HCT116 (cell line): ENCODE data around the gene DBR1. TPM values are rescaled to one million over a fixed set of nuclear protein-coding genes. Genes with fewer than 3 reads are reported as not detected.

ENCODE experiments used
- ATAC-seq: fragments of 200-7000 bp; cut with Tn5 transposase; 2 replicates; pipeline ENCODE4 v1.9.1; 2020; ENCODE audit warnings: mild to moderate bottlenecking, moderate library complexity
- BruUV-seq: library from RNA; stranded (reverse); fragments of 400-500 nt; replicated peaks from 2 replicates; lab custom pipeline; 2021; lab: Mats Ljungman, UMichigan
- CTCF ChIA-PET: fragments of 300-600 bp; sonication (Branson Sonifier 250); formaldehyde crosslinking; loops from one replicate; lab custom pipeline; 2021; ENCODE audit warnings: antibody characterized with exemption; lab: Charles Lee
- POLR2A ChIA-PET: fragments of 300-600, 350-600 bp; sonication (Branson Sonifier 250); formaldehyde crosslinking; loops from one replicate; lab custom pipeline; 2021; ENCODE audit warnings: antibody characterized with exemption; lab: Charles Lee
- RAD21 ChIA-PET, 2 experiments: fragments of 300-600 bp; sonication (Branson Sonifier 250); formaldehyde crosslinking; loops; one replicate each; lab custom pipeline; 2023; ENCODE audit warnings: low total read pairs in 2 of 2; ENCODE audit not compliant: uncharacterized antibody in 2 of 2, unreplicated experiment in 2 of 2, low non-redundant PET in 1 of 2; lab: Charles Lee
- DNase-seq: peaks from one replicate; pipeline ENCODE4 v3.0.0-alpha.2; 2010; ENCODE audit warnings: low read depth, low spot score
- H2AFZ ChIP-seq: fragments of 200-600 bp; shearing (Covaris generic), sonication (generic); 2 replicates; pipeline ENCODE4 v1.6.1; 2017; ENCODE audit warnings: low read depth, mixed run types, mixed read lengths, antibody characterized with exemption, low read length; ENCODE audit not compliant: poor library complexity, severe bottlenecking
- H3K27ac ChIP-seq: 2 replicates; pipeline ENCODE4 v1.5.1; 2012; ENCODE audit warnings: low read depth, low read length
- H3K27me3 ChIP-seq: fragments of 200-600 bp; sonication (generic); 2 replicates; pipeline ENCODE4 v1.6.1; 2016; ENCODE audit warnings: mixed run types, low read length, mixed read lengths; ENCODE audit not compliant: insufficient read depth
- H3K36me3 ChIP-seq, 2 experiments: fragments of 200-500 bp in 1 of 2; fragments of 200-600 bp in 1 of 2; sonication (Bioruptor generic) in 1 of 2; sonication (generic) in 1 of 2; 2 replicates each; pipeline versions ENCODE4 v1.5.1 to v1.6.1; 2014 to 2016; ENCODE audit warnings: low read length in 2 of 2, inconsistent platforms in 1 of 2, mixed read lengths in 1 of 2, mixed run types in 1 of 2; ENCODE audit not compliant: insufficient read depth in 2 of 2, control insufficient read depth in 1 of 2
- H3K4me1 ChIP-seq, 2 experiments: fragments of 200-600 bp in 1 of 2; sonication (generic) in 1 of 2; 2 replicates each; pipeline versions ENCODE4 v1.5.1 to v1.6.1; 2012 to 2017; ENCODE audit warnings: low read length in 2 of 2, inconsistent platforms in 1 of 2, mild to moderate bottlenecking in 1 of 2, mixed read lengths in 1 of 2, mixed run types in 1 of 2, moderate library complexity in 1 of 2; ENCODE audit not compliant: insufficient read depth in 2 of 2, control insufficient read depth in 1 of 2
- H3K4me2 ChIP-seq: fragments of 200-600 bp; sonication (generic); 2 replicates; pipeline ENCODE4 v1.6.1; 2017; ENCODE audit warnings: mixed run types, low read length, mixed read lengths
- H3K4me3 ChIP-seq, 2 experiments: fragments of 200-600 bp in 1 of 2; sonication (generic) in 1 of 2; replicated peaks in 1 of 2; 2 replicates each; pipeline ENCODE4 v1.5.1; 2011 to 2016; ENCODE audit warnings: low read length in 2 of 2, control low read depth in 1 of 2, low read depth in 1 of 2, mild to moderate bottlenecking in 1 of 2, mixed read lengths in 1 of 2, mixed run types in 1 of 2
- H3K79me2 ChIP-seq: fragments of 200-600 bp; sonication (generic); 2 replicates; pipeline ENCODE4 v1.6.1; 2017; ENCODE audit warnings: mild to moderate bottlenecking, mixed run types, low read length, moderate library complexity, mixed read lengths; ENCODE audit not compliant: insufficient read depth
- H3K9ac ChIP-seq: fragments of 200-600 bp; sonication (generic); 2 replicates; pipeline ENCODE4 v1.6.1; 2016; ENCODE audit warnings: low read length, mixed read lengths
- H3K9me2 ChIP-seq: fragments of 200-600 bp; sonication (generic), shearing (Covaris generic); 2 replicates; pipeline ENCODE4 v1.6.1; 2017; ENCODE audit warnings: mixed run types, mild to moderate bottlenecking, moderate library complexity; ENCODE audit not compliant: insufficient read depth
- H3K9me3 ChIP-seq, 2 experiments: fragments of 200-500 bp in 1 of 2; fragments of 200-600 bp in 1 of 2; sonication (Bioruptor generic) in 1 of 2; sonication (generic) in 1 of 2; 2 replicates each; pipeline ENCODE4 v1.6.1; 2014 to 2017; ENCODE audit warnings: low read length in 2 of 2, mixed read lengths in 2 of 2, inconsistent platforms in 1 of 2, low read depth in 1 of 2, mild to moderate bottlenecking in 1 of 2, mixed run types in 1 of 2, moderate library complexity in 1 of 2; ENCODE audit not compliant: control insufficient read depth in 1 of 2, insufficient read depth in 1 of 2
- H4K20me1 ChIP-seq: fragments of 200-600 bp; sonication (generic), shearing (Covaris generic); 2 replicates; pipeline ENCODE4 v1.6.1; 2017; ENCODE audit warnings: mixed run types, mild to moderate bottlenecking, moderate library complexity; ENCODE audit not compliant: insufficient read depth
- SRF ChIP-seq: IDR thresholded peaks from 2 replicates; pipeline ENCODE4 v1.6.1; 2012; ENCODE audit warnings: low read depth
- intact Hi-C: fragments of 100-400 bp; cut with micrococcal nuclease; formaldehyde crosslinking; loops from 2 replicates; pipeline ENCODE4 v1.10.0; 2022
- total RNA-seq: library from RNA; stranded (reverse); gene quantifications from one replicate; pipeline ENCODE4 v1.2.1, GENCODE V29; 2021; ENCODE audit not compliant: unreplicated experiment
- TF ChIP-seq, protein P1 (sequence below): IDR thresholded peaks from 2 replicates; pipeline ENCODE4 v1.6.1; 2012; ENCODE audit warnings: low read depth
- TF ChIP-seq, protein P2 (sequence below): IDR thresholded peaks from 2 replicates; pipeline ENCODE4 v1.6.1; 2012

DBR1 gene
- total RNA-seq, 1 experiment from 2014 or later: 21.6 TPM

- TF ChIP-seq, protein P1, sequence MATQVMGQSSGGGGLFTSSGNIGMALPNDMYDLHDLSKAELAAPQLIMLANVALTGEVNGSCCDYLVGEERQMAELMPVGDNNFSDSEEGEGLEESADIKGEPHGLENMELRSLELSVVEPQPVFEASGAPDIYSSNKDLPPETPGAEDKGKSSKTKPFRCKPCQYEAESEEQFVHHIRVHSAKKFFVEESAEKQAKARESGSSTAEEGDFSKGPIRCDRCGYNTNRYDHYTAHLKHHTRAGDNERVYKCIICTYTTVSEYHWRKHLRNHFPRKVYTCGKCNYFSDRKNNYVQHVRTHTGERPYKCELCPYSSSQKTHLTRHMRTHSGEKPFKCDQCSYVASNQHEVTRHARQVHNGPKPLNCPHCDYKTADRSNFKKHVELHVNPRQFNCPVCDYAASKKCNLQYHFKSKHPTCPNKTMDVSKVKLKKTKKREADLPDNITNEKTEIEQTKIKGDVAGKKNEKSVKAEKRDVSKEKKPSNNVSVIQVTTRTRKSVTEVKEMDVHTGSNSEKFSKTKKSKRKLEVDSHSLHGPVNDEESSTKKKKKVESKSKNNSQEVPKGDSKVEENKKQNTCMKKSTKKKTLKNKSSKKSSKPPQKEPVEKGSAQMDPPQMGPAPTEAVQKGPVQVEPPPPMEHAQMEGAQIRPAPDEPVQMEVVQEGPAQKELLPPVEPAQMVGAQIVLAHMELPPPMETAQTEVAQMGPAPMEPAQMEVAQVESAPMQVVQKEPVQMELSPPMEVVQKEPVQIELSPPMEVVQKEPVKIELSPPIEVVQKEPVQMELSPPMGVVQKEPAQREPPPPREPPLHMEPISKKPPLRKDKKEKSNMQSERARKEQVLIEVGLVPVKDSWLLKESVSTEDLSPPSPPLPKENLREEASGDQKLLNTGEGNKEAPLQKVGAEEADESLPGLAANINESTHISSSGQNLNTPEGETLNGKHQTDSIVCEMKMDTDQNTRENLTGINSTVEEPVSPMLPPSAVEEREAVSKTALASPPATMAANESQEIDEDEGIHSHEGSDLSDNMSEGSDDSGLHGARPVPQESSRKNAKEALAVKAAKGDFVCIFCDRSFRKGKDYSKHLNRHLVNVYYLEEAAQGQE: no peak
Measured at GRCh38 chr3:138174421-138175131, at the start of gene DBR1 (continued).

- Histone ChIP-seq H3K36me3 (peaks cover 13% of the 10 kb centered on the region in 2 experiments), H3K27me3 (no peaks in the 10 kb centered on the region), H3K9ac (no peak overlapping the region), H2AFZ (no peak overlapping the region), H3K9me3 (no peaks in the 10 kb centered on the region), H4K20me1 (no peaks in the 10 kb centered on the region), H3K4me1 (peaks cover 0 to 8% of the 10 kb centered on the region in 2 experiments; a peak in 1 of 4 replicates), H3K4me2 (no peak overlapping the region), H3K79me2 (peaks cover 37% of the 10 kb centered on the region), H3K4me3 (no peak overlapping the region), H3K9me2 (no peaks in the 10 kb centered on the region), H3K27ac (no peak overlapping the region)
- ChIA-PET RAD21 (no interaction called here), POLR2A (no interaction called here), CTCF (no interaction called here)
- ATAC-seq (no peak), DNase-seq (no peak)
- intact Hi-C loops: no loop called here
- TF ChIP-seq SRF: no peak
- TF ChIP-seq, protein P2, sequence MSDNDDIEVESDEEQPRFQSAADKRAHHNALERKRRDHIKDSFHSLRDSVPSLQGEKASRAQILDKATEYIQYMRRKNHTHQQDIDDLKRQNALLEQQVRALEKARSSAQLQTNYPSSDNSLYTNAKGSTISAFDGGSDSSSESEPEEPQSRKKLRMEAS: no peak
- BruUV-seq: no TSS peak
Measured at GRCh38 chr3:138222942-138223287, 48.2 kb upstream of the DBR1 start.
